GM12872 (cell line): ENCODE data around the gene GGCX.

Source experiments
- TF ChIP-seq, protein P1 (sequence below): IDR thresholded peaks from 3 replicates; pipeline ENCODE4 v1.5.1; 2011; ENCODE audit warnings: low read depth, mild to moderate bottlenecking, low read length, moderate library complexity; ENCODE audit not compliant: insufficient read depth

Gene GGCX

DNA sequence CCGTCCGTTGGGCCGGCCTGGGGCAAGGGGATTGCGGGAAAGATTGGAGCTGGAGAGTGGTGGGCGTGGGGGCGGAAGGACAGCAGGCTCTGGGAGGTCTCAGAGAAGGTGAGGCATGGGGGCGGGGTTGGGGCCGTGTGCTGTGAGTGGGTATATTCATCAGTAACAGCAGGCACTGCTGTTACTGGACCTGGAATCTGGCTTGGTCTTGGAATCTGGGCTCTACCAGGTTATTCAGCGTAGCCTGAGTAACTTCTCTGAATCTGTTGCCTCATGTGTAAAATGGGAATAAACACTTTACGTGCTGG is 34.7 kb upstream of the GGCX start:
- TF ChIP-seq, protein P1, sequence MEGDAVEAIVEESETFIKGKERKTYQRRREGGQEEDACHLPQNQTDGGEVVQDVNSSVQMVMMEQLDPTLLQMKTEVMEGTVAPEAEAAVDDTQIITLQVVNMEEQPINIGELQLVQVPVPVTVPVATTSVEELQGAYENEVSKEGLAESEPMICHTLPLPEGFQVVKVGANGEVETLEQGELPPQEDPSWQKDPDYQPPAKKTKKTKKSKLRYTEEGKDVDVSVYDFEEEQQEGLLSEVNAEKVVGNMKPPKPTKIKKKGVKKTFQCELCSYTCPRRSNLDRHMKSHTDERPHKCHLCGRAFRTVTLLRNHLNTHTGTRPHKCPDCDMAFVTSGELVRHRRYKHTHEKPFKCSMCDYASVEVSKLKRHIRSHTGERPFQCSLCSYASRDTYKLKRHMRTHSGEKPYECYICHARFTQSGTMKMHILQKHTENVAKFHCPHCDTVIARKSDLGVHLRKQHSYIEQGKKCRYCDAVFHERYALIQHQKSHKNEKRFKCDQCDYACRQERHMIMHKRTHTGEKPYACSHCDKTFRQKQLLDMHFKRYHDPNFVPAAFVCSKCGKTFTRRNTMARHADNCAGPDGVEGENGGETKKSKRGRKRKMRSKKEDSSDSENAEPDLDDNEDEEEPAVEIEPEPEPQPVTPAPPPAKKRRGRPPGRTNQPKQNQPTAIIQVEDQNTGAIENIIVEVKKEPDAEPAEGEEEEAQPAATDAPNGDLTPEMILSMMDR: no peak

DNA sequence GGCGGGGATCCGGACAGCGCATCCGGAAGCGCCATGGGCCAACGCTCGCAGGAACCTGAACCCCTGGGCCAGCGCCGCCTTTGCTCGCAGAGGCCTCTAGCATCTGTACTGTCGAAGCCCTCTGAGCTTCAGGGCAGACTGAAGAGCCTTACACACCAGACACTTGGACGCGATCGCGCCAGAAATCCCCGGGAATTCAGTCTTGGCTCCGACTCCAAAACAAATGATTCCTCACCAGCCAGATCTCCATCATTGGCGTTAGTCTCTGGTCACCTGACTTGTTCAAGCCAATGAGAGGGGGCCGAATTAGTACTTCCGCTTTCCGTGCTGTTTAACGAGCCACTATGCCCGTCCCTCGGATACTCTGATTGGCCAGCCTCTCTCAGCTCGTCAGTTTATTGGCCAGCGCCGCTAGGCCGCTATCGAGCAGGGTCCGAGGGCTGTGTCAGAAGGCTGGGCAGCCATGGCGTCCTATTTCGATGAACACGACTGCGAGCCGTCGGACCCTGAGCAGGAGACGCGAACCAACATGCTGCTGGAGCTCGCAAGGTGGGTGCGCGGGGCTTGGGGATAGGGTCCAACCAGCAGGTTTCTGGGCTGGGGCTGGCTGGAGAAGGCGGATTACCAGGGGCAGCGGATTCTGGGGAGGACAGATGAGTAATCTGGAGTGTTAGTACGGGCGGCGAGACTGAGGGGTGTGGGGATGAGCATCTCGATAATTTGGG is 34.2 kb upstream of the GGCX start, which contains the start of gene RNF181:
Gene RNF181, plus strand, starts transcription at position 445 of the 725 bp plus-strand sequence. Its CDS starts 19 bp downstream, at position 464.
- TF ChIP-seq, protein P1: no peak

DNA sequence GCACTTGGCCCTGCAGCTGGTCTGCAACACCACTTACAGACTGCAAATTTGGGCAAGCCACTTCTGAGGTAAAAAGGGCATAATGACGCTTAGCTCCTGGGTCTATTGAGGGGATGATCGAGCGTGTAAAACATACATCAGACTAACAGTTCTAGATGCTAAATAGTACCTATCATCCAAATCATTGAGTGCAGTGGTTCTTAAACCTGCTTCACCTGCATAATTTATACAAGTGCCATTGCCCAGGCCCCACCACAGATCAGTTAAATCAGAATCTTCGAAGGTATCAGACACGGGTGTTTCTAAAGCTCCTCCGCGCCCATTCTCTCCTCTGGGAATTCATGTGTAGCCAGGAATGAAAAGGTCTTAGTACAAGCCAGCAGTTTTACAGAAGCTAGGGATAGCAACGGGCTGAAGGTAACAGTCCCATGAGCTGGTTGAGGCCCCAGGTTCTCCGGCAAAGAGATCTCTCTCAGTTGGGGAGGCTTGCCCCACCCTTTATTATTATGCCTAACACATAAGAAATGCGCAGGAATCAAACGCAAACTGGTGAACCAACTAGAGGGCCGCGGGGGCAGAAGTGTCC is 33.5 kb upstream of the GGCX start:
- TF ChIP-seq, protein P1: no peak

DNA sequence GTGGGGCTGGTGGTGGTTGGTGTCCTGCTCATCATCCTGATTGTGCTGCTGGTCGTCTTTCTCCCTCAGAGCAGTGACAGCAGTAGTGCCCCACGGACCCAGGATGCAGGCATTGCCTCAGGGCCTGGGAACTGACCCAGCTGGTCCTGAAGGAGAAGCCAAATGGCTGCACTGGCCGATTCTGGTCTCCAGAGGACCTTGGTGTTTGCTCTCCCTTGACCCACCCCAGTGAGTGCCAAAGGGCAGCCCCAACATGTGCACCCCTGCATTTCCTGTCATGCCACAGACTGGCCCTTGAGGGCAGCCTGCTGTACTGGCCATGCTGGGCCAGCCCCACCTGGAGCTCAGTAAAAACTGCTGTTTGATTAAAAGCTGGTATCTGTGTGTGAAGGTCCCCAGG is 31.7 kb upstream of the GGCX start:
- TF ChIP-seq, protein P1: no peak

DNA sequence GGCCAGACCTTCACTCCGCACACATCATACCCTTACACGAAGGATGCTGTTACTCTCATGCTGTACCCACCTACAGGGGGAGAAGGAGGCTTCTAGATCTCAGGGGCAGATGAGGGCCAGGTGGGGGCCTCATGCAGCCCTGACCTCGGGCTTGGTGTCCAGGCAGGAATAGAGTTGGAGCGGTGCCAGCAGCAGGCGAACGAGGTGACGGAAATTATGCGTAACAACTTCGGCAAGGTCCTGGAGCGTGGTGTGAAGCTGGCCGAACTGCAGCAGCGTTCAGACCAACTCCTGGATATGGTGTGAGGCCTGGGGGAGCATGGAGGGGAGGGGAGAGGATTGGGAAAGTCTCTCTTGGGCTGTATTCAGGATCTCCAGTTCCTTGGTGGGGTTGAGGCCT is 30.3 kb upstream of the GGCX start:
- TF ChIP-seq, protein P1: no peak

DNA sequence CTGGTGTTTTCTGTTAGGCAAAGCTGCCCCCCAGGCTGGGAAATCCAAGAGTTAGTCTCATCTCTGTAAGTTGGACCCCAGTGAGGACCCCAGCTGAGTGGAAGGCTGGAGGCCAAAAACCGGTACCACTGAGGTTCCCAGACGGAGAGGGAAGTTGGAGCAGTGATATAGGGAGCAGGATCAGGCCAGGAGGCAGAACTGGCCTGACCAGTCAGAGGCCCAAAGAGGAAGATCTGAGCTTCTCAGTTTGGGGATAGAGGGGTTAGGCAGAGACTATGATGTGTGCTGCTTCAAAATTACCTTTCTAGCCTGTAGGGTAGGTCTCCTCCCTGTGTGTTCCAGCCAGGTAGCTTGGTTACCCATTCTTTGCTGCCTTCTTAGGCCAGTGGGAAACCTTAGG is 29.7 kb upstream of the GGCX start:
- TF ChIP-seq, protein P1: no peak

DNA sequence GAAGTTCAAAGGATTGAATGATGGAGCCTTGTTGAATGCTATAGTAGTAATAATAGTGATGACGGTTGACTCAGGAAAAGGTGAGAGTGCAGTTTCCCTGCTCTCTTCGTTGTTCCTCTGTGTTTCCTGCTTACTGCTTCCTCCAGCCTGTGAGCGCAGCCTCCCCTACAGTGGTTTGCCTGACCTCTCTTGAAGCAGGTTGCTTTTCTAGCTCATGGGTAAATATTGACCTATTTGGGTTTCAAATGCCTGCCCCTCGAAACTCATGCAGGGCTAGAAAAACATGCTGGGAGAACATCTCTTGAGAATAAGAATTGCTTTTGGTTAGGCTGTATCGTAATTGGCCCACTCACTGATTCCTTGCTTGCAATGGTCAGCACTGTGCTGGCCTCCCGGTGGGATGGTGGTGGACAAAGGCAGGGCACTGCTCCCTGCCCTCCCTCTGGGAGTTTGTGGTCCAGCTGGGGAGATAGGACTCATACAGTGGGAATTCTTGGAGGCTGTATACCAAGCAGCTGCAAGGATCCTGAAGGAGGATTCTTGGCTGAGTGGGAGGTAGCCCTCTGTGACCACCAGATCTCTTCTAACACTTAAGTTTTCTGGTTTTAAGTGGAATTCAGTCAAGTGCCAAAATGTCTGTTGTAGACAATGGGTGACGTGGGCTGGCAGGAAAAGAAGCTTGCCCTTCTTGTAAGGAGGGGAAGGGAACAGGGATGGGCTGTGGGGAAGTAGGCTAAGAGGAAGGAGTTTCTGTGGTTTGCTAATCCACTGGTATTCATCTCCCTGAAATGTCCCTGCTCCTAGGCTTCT is 28.9 kb upstream of the GGCX start:
- TF ChIP-seq, protein P1: no peak
